AG10803 (cell line): Measurements from ENCODE around the gene ABCB7.
A peak's percentile ranks its signal among the peaks of the same experiment; 100 is the strongest.
"Not testable (repeated sequence)": the region's sequence is repeated elsewhere in the genome, so short reads cannot be mapped to it uniquely, and the experiment has no call there.

ENCODE experiments used
- DNase-seq: peaks from one replicate; pipeline ENCODE4 v3.0.0; 2010; ENCODE audit warnings: low read depth
- H3K4me3 ChIP-seq: 2 replicates; pipeline ENCODE4 v1.5.1; 2011; ENCODE audit warnings: mild to moderate bottlenecking, low read length, control low read depth
- TF ChIP-seq, protein P1 (sequence below): conservative IDR thresholded peaks from 2 replicates; pipeline ENCODE4 v1.5.1; 2011; ENCODE audit warnings: mild to moderate bottlenecking, low read length, control low read depth, inconsistent platforms

Gene ABCB7

DNA sequence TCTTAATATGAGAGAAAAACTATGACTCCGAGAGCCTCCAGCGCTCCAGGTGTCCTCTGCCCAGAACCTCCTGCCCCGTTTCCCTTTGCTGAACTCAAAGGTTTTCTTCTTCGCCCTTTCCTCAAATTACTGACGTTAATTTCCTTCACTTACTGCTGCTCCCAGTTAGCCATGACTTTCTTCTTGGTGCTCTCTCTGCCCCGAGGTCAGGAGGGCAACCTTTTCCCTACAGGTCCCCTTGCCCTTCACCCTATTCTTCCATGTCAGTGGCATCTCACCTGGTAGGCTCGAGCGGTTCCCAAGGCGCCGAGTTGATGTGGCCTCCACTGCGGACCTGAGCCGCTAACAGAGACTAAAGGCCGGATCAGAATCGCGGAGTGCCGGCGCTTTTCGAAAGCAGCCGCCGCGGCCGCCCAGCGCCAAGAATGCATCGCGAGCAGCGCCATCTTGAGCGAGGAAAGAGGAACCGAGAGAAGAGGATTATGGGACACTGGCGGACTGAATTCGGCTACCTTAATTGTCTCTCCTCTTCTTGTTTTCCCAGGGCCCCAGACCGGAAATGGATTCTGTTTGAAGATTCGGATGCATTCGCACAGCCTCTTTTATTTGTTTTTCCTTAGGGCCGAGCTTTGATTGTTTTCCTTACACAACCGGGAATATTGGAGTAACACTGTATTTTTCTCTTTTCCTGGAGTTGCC is at the start of gene ABCB7:
ABCB7 (minus strand) TSS at position 457 of the 699 bp plus-strand sequence; CDS start at position 446, 11 bp downstream.
- DNase-seq: peak; percentile 75
- peak within 1 kb of the TSS; percentile 76 for H3K4me3 ChIP-seq
- TF ChIP-seq, protein P1, sequence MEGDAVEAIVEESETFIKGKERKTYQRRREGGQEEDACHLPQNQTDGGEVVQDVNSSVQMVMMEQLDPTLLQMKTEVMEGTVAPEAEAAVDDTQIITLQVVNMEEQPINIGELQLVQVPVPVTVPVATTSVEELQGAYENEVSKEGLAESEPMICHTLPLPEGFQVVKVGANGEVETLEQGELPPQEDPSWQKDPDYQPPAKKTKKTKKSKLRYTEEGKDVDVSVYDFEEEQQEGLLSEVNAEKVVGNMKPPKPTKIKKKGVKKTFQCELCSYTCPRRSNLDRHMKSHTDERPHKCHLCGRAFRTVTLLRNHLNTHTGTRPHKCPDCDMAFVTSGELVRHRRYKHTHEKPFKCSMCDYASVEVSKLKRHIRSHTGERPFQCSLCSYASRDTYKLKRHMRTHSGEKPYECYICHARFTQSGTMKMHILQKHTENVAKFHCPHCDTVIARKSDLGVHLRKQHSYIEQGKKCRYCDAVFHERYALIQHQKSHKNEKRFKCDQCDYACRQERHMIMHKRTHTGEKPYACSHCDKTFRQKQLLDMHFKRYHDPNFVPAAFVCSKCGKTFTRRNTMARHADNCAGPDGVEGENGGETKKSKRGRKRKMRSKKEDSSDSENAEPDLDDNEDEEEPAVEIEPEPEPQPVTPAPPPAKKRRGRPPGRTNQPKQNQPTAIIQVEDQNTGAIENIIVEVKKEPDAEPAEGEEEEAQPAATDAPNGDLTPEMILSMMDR: peak; percentile 33

DNA sequence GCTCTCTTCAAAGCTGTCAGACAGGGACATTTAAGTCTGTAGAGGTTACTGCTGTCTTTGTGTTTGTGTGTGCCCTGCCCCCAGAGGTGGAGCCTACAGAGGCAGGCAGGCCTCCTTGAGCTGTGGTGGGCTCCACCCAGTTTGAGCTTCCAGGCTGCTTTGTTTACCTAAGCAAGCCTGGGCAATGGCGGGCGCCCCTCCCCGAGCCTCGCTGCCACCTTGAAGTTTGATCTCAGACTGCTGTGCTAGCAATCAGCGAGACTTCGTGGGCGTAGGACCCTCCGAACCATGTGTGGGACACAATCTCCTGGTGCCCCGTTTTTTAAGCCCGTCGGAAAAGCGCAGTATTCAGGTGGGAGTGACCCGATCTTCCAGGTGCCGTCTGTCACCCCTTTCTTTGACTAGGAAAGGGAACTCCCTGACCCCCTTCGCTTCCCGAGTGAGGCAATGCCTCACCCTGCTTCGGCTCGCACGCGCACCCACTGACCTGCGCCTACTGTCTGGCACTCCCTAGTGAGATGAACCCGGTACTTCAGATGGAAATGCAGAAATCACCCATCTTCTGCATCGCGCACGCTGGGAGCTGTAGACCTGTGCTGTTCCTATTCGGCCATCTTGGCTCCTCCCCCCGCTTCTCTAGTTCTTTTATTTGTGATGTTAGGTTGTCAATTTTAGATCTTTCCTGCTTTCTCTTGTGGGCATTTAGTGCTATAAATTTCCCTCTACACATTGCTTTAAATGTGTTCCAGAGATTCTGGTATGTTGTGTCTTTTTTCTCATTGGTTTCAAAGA is 32.5 kb upstream of the ABCB7 start:
- not testable (repeated sequence) for DNase-seq, H3K4me3 ChIP-seq

DNA sequence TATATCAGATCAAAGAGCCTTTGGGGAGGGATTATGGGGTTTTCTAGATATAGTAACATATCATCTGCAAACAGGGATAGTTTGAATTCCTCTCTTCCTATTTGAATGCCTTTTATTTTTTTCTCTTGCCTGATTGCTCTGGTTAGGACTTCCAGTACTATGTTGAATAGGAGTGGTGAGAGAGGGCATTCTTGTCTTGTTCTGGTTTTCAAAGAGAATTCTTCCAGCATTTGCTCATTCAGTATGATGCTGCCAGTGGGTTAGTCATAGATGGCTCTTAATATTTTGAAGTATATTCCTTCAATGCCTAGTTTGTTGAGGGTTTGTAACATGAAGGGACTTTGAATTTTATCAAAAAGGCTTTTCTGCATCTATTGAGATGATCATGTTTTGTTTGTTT is 25.6 kb upstream of the ABCB7 start:
- peak; percentile 54 for DNase-seq
- TF ChIP-seq, protein P1: no peak
- no peak overlapping the region for H3K4me3 ChIP-seq

DNA sequence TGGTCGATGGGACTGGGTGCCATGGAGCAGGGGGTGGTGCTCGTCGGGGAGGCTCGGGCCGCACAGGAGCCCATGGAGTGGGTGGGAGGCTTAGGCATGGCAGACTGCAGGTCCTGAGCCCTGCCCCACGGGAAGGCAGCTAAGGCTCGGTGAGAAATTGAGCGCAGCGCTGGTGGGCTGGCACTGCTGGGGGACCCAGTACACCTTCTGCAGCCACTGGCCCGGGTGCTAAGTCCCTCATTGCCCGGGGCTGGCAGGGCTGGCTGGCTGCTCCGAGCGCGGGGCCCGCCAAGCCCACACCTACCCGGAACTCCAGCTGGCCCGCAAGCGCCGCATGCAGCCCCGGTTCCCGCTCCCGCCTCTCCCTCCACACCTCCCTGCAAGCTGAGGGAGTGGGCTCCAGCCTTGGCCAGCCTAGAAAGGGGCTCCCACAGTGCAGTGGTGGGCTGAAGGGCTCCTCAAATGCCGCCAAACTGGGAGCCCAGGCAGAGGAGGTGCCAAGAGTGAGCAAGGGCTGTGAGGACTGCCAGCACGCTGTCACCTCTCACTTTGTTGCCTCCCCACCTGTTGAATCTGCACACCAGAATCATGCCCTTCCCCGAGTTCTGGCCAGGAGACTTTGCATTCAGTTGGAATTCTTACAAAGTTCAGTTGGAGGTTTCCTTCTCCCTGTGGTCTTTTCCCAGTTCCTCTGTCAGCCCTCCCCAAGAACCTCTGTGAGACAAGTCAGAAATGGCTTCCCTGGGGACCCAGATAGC is 23.6 kb upstream of the ABCB7 start:
- H3K4me3 ChIP-seq, DNase-seq: not testable (repeated sequence)

DNA sequence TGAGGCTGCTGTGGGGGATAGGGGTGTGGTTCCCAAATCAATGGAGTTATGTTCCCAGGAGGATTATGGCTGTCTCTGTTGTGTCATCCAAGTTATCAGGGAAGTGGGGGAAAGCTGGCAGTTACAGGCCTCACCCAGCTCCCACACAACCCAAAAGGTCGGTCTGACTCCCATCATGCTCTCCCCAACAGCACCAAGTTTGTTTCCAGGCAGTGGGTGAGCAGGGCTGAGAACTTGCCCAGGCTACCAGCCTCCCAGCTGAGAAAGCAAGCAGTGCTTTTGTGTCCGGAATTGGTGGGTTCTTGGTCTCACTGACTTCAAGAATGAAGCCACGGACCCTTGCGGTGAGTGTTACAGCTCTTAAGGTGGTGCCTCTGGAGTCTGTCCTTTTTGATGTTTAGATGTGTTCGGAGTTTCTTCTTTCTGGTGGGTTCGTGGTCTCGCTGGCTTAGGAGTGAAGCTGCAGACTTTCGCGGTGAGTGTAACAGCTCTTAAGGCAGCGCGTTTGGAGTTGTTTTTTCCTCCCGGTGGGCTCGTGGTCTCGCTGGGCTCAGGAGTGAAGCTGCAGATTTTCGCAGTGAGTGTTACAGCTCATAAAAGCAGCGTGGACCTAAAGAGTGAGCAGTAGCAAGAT is 16.3 kb upstream of the ABCB7 start:
- DNase-seq, H3K4me3 ChIP-seq: not testable (repeated sequence)

DNA sequence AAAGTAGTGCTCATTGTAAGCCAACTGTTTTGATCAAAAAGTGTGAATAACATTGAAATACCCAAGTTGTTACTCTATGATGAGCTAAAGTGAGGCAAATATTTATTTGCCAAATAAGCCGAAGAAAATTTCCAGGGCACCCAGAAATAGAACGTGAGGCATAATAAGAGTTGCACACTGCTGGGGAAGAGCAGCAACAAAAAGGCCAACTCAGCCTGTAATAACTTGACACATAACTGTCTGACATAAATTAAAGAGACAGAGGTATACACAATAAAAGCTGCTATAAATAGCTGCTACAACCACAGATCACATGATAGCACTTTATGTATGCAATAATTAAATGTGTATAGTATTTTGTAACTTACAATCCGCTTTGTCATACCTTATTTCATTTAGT is 2.0 kb upstream of the ABCB7 start:
- no peak for DNase-seq
- TF ChIP-seq, protein P1: no peak
- no peak overlapping the region for H3K4me3 ChIP-seq

DNA sequence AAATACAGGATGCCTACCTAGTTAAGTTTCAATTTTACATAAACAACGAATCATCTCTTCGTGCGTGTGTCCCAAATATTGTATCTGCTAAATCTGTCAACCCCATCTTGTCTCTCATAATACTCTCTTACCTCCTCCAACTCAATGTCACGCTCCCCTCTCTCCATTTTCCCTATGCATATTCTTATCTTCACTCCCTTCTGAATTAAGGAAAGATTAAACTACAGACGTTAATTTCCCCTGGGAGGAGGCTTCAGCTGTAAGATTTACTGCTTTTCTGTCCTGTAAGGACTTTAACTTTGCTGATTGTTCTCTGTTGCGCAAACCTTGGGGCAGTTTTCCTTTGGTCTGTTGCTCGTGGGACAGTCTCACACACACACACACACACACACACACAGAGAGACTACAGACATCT is 455 bp upstream of the ABCB7 start:
- TF ChIP-seq, protein P1: no peak
- H3K4me3 ChIP-seq: peak overlapping the region; percentile 76
- DNase-seq: peak; percentile 50

DNA sequence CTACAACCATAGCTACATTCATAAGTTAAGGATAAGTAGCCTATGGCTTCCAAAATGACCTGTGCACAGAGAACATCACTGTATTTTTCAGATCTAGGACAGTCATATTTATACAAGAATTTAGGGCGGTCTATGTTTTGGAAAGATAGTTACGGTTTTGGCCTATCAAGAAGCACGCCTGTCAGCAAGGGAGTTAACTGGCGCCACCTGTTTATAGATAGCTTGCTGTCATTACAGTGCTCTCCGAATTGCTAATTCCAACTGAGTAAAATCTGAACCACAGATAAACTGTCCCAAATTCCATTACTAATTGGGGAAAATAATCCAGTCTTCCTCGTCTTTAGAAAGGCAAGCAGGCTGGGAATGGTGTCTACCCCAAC is 646 bp downstream of the ABCB7 start:
- DNase-seq: peak; percentile 4
- H3K4me3 ChIP-seq: peak overlapping the region; percentile 76
- TF ChIP-seq, protein P1: no peak
